Astrocyte of the cerebellum (primary cell): ENCODE data around the gene YAE1.

Experiments
- DNase-seq: peaks from one replicate; pipeline ENCODE4 v3.0.0-alpha.2; 2011; ENCODE audit warnings: low read depth
- H3K4me3 ChIP-seq: 2 replicates; pipeline ENCODE4 v1.5.1; 2011; ENCODE audit warnings: mild to moderate bottlenecking, low read depth, low read length, moderate library complexity
- CTCF ChIP-seq: IDR thresholded peaks from 2 replicates; pipeline ENCODE4 v1.5.1; 2012; ENCODE audit warnings: low read length, low read depth, moderate library complexity, mild to moderate bottlenecking; ENCODE audit errors: missing control alignments
- in situ Hi-C: cut with HindIII; loops from 2 replicates; pipeline ENCODE4 v1.10.0; 2017; ENCODE audit warnings: low sequenced_read_pairs

Gene YAE1

GRCh38 chr7:39527951-39528350 lies 38.3 kb upstream of the YAE1 start:
- DNase-seq = no peak
- TF ChIP-seq CTCF = no peak
- in situ Hi-C loops = no loop called here
- H3K4me3 ChIP-seq = no peak overlapping the region

GRCh38 chr7:39528849-39529248 lies 37.4 kb upstream of the YAE1 start:
- in situ Hi-C loops = no loop called here
- TF ChIP-seq CTCF = no peak
- no peak for DNase-seq

GRCh38 chr7:39529582-39529981 lies 36.6 kb upstream of the YAE1 start:
- no peak for TF ChIP-seq CTCF
- H3K4me3 ChIP-seq = no peak overlapping the region
- in situ Hi-C loops = no loop called here
- DNase-seq = no peak

More at GRCh38 chr7:39528849-39529248, 37.4 kb upstream of the YAE1 start:
- H3K4me3 ChIP-seq = no peak overlapping the region

- no peak for DNase-seq
- in situ Hi-C loops = no loop called here
- no peak for TF ChIP-seq CTCF
- H3K4me3 ChIP-seq = no peak overlapping the region
Measured at GRCh38 chr7:39530971-39531370, 35.2 kb upstream of the YAE1 start.

- no peak overlapping the region for H3K4me3 ChIP-seq
- no peak for TF ChIP-seq CTCF
- no peak for DNase-seq
- in situ Hi-C loops = no loop called here
Measured at GRCh38 chr7:39531818-39532217, 34.4 kb upstream of the YAE1 start.

GRCh38 chr7:39532832-39533231 lies 33.4 kb upstream of the YAE1 start:
- in situ Hi-C loops = no loop called here
- DNase-seq = no peak
- H3K4me3 ChIP-seq = no peak overlapping the region
- no peak for TF ChIP-seq CTCF

- in situ Hi-C loops = no loop called here
- DNase-seq = no peak
- no peak for TF ChIP-seq CTCF
- H3K4me3 ChIP-seq = no peak overlapping the region
Measured at GRCh38 chr7:39534599-39534998, 31.6 kb upstream of the YAE1 start.
